Measurements from ENCODE around the gene ACSF2.

ACSF2 gene

GRCh38 chr17:50523208-50523607 is 97.2 kb downstream of the ACSF2 start:
- no peak for TF ChIP-seq Cebpa-rat (IDR thresholded peaks at IDR 0.05)
- Histone ChIP-seq H3K4me1 (peaks cover 8 to 19% (median 12%) of the 10 kb centered on the region in 10 experiments; a peak in 18 of 20 replicates), H3K27me3 (no peaks in the 10 kb centered on the region), H3K27ac (no peak overlapping the region), H3K9me3 (replicated peaks in 1 of 11) (no peaks in the 10 kb centered on the region), H3K36me3 (no peaks in the 10 kb centered on the region), H3K4me3 (no peak overlapping the region), H3K9ac (no peak overlapping the region), H4K20me1 (peaks cover 0 to 8% (median 0%) of the 10 kb centered on the region in 11 experiments; a peak in 1 of 22 replicates), H3K4me2 (no peak overlapping the region)
